C4-2B (cell line): ENCODE results near the gene CNFN.

Experiments used
- CTCF ChIP-seq: fragments of 450-650 bp; conservative IDR thresholded peaks from 2 replicates; pipeline ENCODE4 v1.5.1; 2017; ENCODE audit warnings: mild to moderate bottlenecking
- ZFX ChIP-seq: fragments of 450-650 bp; IDR thresholded peaks from 2 replicates; pipeline ENCODE4 v1.6.1; 2017

DNA sequence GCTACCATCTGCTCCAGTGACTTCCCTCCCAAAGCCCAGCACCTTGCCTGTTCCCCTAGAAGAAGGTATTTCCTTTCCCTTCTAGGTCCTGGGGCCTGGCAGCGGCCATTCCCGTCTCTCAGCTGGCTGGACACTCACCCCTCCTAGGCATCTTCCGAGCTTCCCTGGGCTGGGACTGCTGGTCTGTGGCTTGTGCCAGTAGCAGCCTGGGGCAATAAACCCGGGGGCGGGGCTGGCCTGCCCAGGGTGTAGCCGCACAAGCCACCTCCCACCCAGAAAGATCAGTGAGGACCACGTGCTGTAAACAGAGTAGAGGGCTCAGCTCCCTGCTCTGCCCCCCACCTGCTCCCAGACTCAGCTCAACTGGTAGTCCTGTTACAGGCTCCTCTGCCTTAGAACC is 22.1 kb upstream of the CNFN start:
- TF ChIP-seq CTCF (no peak), ZFX (no peak)
